BLaER1 (cell line): ENCODE data around the gene HNRNPL.

ENCODE experiments used
- H3K27ac ChIP-seq: shearing (Covaris generic); formaldehyde crosslinking; 2 replicates; pipeline ENCODE4 v1.8.1; 2022
- H3K27me3 ChIP-seq: shearing (Covaris generic); formaldehyde crosslinking; 2 replicates; pipeline ENCODE4 v1.8.1; 2022
- H3K36me3 ChIP-seq: shearing (Covaris generic); formaldehyde crosslinking; 2 replicates; pipeline ENCODE4 v1.8.1; 2022
- H3K4me1 ChIP-seq: shearing (Covaris generic); formaldehyde crosslinking; 2 replicates; pipeline ENCODE4 v1.8.1; 2022
- H3K4me2 ChIP-seq: shearing (Covaris generic); formaldehyde crosslinking; 2 replicates; pipeline ENCODE4 v1.8.1; 2022
- H3K4me3 ChIP-seq: shearing (Covaris generic); formaldehyde crosslinking; 2 replicates; pipeline ENCODE4 v1.8.1; 2022
- H3K9ac ChIP-seq: shearing (Covaris generic); formaldehyde crosslinking; 2 replicates; pipeline ENCODE4 v1.8.1; 2022
- H3K9me3 ChIP-seq: shearing (Covaris generic); formaldehyde crosslinking; 2 replicates; pipeline ENCODE4 v1.8.1; 2022
- H4K20me1 ChIP-seq: shearing (Covaris generic); formaldehyde crosslinking; 2 replicates; pipeline ENCODE4 v1.8.1; 2022
- Cebpa-rat ChIP-seq: shearing (Covaris generic); IDR thresholded peaks from 2 replicates; pipeline ENCODE4 v1.8.1; 2022

HNRNPL gene

DNA sequence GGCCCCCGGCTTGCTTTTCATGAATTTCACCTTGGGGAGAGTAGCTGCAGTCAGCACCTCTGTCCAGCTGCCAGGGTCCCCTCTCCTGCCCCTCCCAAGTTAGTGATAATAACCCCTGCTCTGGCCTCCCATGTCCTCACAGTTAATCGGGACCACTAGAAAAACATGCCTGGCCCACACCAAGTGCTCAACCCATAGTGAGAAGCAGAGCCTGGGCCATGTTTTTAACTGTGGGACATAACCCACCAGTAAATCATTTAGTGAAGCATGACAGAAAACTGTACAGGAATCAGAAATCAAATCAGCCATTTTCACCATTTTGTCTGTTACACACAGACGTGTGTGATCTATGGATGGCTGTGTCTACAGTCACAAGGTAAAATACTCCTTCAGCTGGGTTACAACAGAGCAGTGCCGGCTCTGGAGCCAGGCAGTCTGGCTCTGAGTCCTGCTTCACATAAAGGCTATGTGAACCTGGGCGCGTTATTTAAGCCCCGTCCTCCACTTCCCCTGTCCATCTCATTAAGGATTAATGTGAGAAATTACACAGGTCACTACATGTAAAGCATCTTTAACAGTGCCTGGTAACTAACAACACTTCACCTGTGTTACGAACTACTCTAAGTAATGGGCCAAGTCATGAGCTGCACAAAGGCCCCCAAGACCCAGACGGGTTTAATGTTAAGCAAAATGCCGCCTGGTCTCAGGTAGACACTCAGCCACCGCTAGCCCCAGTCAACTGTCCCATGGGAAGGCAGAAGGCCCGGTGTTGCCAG lies 10.6 kb downstream of the HNRNPL start:
- no peaks in the 10 kb centered on the region for H3K27me3 ChIP-seq
- no peak overlapping the region for H3K9ac ChIP-seq
- H3K36me3 ChIP-seq: peaks cover 98% of the 10 kb centered on the region
- H4K20me1 ChIP-seq: peaks cover 90% of the 10 kb centered on the region
- no peak overlapping the region for H3K4me2 ChIP-seq
- no peak overlapping the region for H3K4me3 ChIP-seq
- H3K27ac ChIP-seq: no peak overlapping the region
- TF ChIP-seq Cebpa-rat: no peak
- no peaks in the 10 kb centered on the region for H3K9me3 ChIP-seq
- H3K4me1 ChIP-seq: peaks cover 39% of the 10 kb centered on the region

DNA sequence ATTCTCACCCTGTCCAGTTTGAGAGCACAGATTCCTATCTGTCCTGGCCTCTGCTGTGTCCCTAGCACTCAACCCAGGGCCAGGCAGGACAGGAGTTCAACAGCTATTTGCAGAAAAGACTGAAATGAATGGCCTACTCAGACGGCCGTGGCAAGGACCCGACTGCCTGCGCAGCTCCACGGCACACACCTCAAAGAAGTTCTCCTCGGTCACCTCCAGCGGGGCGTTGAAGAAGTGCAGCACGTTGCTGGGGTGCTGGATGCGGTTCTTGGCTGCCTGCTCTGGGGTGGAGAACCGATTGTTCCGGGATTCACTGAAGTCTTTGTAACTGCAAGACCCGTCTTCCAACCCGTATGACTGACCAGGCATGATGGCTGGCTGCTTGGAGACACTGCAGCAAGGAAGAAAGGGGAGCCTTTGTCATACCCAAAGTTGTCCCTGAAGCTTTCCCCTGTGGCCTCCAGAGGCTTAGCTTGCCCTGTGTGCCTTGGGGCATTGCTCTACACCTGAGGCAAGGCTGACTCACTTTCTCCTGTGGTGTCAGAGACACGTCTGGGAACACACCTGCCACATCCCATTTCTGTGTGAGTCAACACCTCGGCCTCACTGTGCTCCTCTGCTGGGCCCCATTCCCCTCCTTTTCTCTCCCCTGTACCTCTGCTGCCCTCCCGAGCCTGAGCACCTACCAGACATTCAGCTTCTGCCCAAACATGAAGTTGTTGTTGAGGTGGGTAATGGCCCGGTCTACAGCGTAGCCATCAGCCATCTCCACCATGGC lies 11.4 kb downstream of the HNRNPL start:
- Histone ChIP-seq H3K4me2 (no peak overlapping the region), H3K36me3 (peaks cover 90% of the 10 kb centered on the region)

DNA sequence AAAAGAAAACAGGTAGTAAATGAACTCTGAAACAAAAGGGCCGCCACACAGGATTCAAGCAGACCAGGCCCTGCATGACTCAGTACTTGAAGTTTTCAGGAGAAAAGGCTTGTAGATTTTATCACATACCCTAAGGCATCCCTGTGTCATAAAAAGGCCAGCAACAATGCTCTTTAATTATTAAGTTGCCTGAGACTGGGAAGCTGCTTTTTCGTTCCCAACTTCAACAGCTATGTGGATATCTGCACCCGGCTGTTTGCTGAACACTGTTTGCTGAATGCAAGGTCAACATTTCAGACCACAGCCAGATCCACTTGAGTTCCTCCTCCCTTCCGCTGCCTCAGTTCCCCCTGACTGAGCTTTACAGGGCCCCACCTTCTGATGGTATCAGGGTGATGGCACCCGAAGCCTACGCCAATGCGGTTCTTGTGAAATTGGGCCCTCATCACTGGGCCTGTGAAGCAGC lies 12.1 kb downstream of the HNRNPL start:
- H3K36me3 ChIP-seq: peaks cover 83% of the 10 kb centered on the region
- H3K9me3 ChIP-seq: no peaks in the 10 kb centered on the region
- peaks cover 75% of the 10 kb centered on the region for H4K20me1 ChIP-seq
- TF ChIP-seq Cebpa-rat: no peak
- no peaks in the 10 kb centered on the region for H3K27me3 ChIP-seq
- H3K4me3 ChIP-seq: no peak overlapping the region
- H3K27ac ChIP-seq: no peak overlapping the region
- H3K9ac ChIP-seq: no peak overlapping the region
- peaks cover 28% of the 10 kb centered on the region for H3K4me1 ChIP-seq
- no peak overlapping the region for H3K4me2 ChIP-seq

More for the DNA sequence above, 11.4 kb downstream of the HNRNPL start:
- no peak for TF ChIP-seq Cebpa-rat
- no peak overlapping the region for H3K9ac ChIP-seq
- H4K20me1 ChIP-seq: peaks cover 82% of the 10 kb centered on the region
- no peak overlapping the region for H3K4me3 ChIP-seq
- H3K4me1 ChIP-seq: peaks cover 31% of the 10 kb centered on the region
- H3K27ac ChIP-seq: no peak overlapping the region
- no peaks in the 10 kb centered on the region for H3K9me3 ChIP-seq
- H3K27me3 ChIP-seq: no peaks in the 10 kb centered on the region

DNA sequence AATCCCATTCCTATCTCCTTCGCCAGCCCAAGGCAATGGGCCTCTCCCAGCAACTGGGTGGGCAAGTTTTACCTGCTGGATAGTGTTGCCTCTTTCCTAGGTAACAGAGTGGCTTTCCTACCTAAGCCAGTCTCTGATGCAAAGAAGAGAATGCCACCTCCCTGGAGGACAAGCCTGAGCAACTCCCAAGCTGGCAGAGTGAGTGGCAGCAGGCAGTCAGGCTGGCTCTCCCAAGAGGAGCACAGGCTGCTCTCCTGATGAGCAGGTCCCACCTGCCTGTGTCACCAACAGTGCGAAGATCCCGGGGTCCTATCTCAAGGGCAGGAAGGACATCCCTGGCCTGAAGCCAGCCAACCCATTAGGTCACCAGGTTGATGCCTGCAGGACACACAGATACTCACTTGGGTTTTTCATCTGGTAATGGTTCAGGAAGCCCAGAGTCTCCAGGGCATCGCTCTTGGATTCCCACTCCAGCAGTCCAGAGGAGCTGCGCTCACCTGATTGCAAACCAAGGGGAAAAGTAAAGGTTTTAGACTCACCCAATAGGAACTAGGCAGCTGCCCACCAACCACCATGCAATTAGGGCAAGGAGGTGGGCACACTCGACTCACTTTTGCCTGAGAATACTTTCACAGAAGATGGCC lies 12.7 kb downstream of the HNRNPL start:
- H3K27ac ChIP-seq: no peak overlapping the region
- H4K20me1 ChIP-seq: peaks cover 69% of the 10 kb centered on the region
- peaks cover 77% of the 10 kb centered on the region for H3K36me3 ChIP-seq
- no peak for TF ChIP-seq Cebpa-rat
- H3K4me2 ChIP-seq: no peak overlapping the region
- no peaks in the 10 kb centered on the region for H3K27me3 ChIP-seq
- H3K4me1 ChIP-seq: peaks cover 28% of the 10 kb centered on the region
- H3K9ac ChIP-seq: no peak overlapping the region
- H3K9me3 ChIP-seq: no peaks in the 10 kb centered on the region
- H3K4me3 ChIP-seq: no peak overlapping the region

DNA sequence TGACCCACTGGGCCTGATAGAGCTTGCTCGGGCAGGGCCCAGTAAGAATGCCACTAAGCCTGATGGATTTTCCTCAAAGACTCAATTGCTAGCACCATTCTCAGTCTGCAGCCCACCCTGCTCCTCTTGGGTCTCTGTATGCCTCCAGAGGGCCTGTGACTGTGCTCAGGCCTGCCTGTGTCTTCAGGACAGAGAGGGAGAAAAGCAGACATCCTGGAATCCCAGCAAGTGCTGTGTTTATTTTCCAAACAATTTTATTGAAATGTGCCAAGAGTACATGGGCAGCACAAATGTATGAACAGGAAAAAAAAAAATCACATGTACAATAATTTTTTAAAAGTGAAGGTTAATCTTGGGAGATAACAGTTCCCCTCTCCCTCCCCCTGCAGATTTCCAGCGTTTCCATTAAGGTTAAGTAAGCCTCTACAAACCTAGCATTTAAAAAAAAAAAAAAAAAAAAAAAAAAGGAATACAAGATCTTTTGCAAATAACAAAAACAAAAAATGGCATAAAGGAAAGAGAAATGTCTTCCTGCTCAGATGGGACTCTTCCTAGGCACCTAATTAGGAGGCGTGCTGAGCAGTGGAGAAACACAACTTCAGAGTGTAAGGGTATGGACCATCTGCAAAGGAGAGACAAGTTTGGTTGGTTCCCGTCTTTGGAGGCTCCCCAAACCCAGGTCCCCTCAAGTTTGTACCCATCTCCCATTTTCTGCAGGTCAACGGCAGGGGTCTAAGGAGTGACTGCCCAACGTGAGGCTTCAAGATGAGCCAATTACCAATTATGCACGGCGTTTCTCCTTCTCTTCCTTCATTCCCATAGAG lies 13.4 kb downstream of the HNRNPL start:
- Histone ChIP-seq H3K9me3 (no peaks in the 10 kb centered on the region), H3K4me2 (no peak overlapping the region), H3K27ac (no peak overlapping the region), H3K4me1 (peaks cover 24% of the 10 kb centered on the region), H3K9ac (no peak overlapping the region), H3K27me3 (no peaks in the 10 kb centered on the region), H3K4me3 (no peak overlapping the region), H4K20me1 (peaks cover 62% of the 10 kb centered on the region), H3K36me3 (peaks cover 70% of the 10 kb centered on the region)
- no peak for TF ChIP-seq Cebpa-rat

DNA sequence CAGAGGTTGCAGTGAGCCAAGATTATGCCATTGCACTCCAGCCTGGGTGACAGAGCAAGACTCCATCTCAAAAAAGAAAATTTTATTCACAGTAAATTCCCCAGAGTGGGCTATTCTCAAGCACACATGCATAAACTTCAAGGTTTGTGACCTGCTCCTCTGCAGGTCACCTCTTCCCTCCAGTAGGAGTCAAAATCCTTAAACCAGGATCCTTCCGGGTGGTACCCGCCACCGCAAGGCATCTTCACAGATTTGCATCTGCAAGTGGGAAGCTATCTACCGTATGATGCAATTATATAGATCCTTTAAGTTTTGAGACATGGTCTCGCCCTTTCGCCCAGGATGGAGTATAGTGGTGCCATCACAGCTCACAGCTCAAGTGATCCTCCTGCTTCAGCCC lies 15.2 kb downstream of the HNRNPL start:
- Histone ChIP-seq H3K9me3 (no peaks in the 10 kb centered on the region), H3K4me3 (no peak overlapping the region), H3K9ac (no peak overlapping the region), H3K36me3 (peaks cover 61% of the 10 kb centered on the region), H3K4me2 (no peak overlapping the region), H3K4me1 (peaks cover 25% of the 10 kb centered on the region), H4K20me1 (peaks cover 44% of the 10 kb centered on the region), H3K27me3 (no peaks in the 10 kb centered on the region), H3K27ac (no peak overlapping the region)
- no peak for TF ChIP-seq Cebpa-rat

DNA sequence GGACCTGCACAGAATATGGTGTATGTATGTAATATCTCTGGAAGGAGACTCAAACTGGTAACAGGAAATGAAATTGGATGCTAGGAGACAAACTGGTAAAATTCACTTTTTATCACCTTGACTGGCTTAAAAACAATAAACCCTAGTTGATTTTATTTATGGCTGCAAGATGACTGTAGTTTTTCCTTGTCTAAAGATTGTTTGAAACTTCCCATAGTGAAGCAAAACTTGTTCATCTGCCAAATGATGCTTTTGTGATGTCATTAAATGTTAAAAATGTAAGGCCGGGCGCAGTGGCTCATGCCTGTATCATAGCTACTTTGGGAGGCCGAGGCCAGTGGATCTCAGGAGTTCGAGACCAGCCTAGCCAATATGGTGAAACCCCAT lies 15.7 kb downstream of the HNRNPL start:
- Histone ChIP-seq H3K4me3 (no peak overlapping the region), H3K36me3 (peaks cover 61% of the 10 kb centered on the region), H4K20me1 (peaks cover 39% of the 10 kb centered on the region), H3K4me2 (no peak overlapping the region), H3K27me3 (no peaks in the 10 kb centered on the region), H3K4me1 (peaks cover 25% of the 10 kb centered on the region), H3K9me3 (no peaks in the 10 kb centered on the region), H3K27ac (no peak overlapping the region), H3K9ac (no peak overlapping the region)
- no peak for TF ChIP-seq Cebpa-rat

DNA sequence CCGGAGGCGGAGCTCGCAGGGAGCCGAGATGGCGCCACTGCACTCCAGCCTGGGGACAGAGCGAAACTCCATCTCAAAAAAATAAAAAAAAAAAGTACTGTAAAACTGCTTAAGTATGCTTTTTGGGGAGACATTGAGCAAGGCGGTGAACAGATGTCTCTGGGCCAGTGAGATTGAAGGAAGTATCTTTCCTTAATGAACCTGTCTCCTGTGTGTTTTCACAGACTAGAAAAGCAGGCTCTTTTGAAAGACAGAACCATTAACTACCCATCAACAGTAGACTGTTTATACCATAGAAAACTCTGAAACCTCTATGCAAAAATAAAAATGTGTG lies 16.7 kb downstream of the HNRNPL start:
- Histone ChIP-seq H3K27ac (no peak overlapping the region), H3K4me1 (peaks cover 25% of the 10 kb centered on the region), H3K4me3 (no peak overlapping the region), H3K36me3 (peaks cover 61% of the 10 kb centered on the region), H4K20me1 (peaks cover 29% of the 10 kb centered on the region), H3K27me3 (no peaks in the 10 kb centered on the region), H3K4me2 (peak overlapping the region; percentile 93), H3K9me3 (no peaks in the 10 kb centered on the region), H3K9ac (no peak overlapping the region)
- no peak for TF ChIP-seq Cebpa-rat

DNA sequence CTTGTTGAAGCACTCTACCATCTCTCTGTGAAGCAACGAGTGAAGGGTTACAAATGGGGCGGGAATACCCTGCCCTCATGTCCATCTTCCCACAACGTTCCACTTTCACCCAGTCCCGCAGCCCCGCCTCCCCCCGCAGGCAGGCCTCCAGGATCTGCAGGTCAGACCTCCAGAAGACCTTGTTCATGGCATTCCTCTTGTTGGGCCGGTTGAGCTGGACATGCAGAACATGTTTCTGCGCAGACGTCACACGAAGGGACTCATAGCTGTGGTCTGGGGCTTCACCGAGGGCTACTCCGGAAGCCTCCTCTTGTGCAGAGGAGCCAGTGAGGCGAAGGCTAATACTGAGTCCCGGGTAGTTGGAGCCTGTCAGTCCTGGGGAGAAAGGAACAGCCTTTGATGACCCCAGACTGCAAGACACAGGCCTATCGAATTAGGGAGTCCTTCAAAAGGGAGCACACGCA lies 18.6 kb downstream of the HNRNPL start:
- H3K36me3 ChIP-seq: peaks cover 58% of the 10 kb centered on the region
- TF ChIP-seq Cebpa-rat: no peak
- H3K4me1 ChIP-seq: peaks cover 25% of the 10 kb centered on the region

More for the DNA sequence above, 18.6 kb downstream of the HNRNPL start:
- peak overlapping the region; percentile 79 for H3K4me3 ChIP-seq
- H3K9ac ChIP-seq: peak overlapping the region; percentile 89
- H3K27me3 ChIP-seq: no peaks in the 10 kb centered on the region
- peak overlapping the region; percentile 88 for H3K27ac ChIP-seq
- H3K9me3 ChIP-seq: no peaks in the 10 kb centered on the region
- peaks cover 10% of the 10 kb centered on the region for H4K20me1 ChIP-seq
- H3K4me2 ChIP-seq: peak overlapping the region; percentile 93
